GM12864 (cell line): ENCODE data around the gene ZNF662.

ENCODE experiments used
- DNase-seq: peaks from one replicate; pipeline ENCODE4 v3.0.0-alpha.2; 2011; ENCODE audit warnings: low read depth
- H3K4me3 ChIP-seq: 2 replicates; pipeline ENCODE4 v1.5.1; 2011; ENCODE audit warnings: mild to moderate bottlenecking, low read depth, low read length, control low read depth
- CTCF ChIP-seq: IDR thresholded peaks from 2 replicates; pipeline ENCODE4 v1.5.1; 2011; ENCODE audit warnings: low read depth, mild to moderate bottlenecking, moderate library complexity, low read length, control low read depth, inconsistent platforms; ENCODE audit errors: missing control alignments

ZNF662 gene

DNA sequence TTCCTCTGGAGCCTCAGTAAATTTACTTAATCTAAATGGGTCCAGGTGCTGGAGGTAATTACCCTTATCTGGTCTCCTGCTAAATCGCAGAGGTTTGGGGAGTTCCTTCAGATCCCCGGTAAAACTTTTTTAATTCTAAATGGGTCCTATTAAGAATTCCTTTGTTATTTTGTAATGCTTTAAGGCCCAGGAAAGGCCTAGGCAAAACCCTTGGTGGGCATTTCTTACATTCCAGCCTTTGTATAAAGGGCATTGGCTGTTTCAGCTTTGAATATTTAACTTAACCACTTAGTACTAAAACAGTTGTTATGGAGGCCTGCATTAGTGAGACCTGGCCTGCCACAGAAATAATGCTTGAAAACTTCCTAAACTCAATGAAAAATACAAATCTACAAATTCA, 14.9 kb upstream of the ZNF662 start:
- no peak for DNase-seq
- H3K4me3 ChIP-seq, result no peak overlapping the region
- TF ChIP-seq CTCF, result no peak

GRCh38 chr3:42892169-42892568, 13.8 kb upstream of the ZNF662 start:
- TF ChIP-seq CTCF, result no peak
- H3K4me3 ChIP-seq, result no peak overlapping the region
- no peak for DNase-seq

DNA sequence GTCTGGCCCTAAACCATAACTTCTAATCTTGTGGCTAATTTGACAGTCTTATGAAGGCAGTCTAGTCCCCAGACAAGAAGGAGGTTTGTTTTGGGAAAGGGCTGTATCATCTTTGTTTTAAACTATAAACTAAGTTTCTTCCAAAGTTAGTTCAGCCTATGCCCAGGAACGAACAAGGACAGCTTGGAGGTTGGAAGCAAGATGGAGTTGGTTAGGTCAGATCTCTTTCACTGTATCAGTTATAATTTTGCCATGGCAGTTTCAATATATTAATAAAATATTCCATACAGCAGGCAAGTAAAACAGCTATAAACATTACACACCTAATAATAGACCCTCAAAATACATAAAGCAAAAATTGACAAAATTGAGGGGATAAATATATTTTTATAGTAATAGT, 13.1 kb upstream of the ZNF662 start:
- TF ChIP-seq CTCF, result no peak
- H3K4me3 ChIP-seq, result no peak overlapping the region
- no peak for DNase-seq

DNA sequence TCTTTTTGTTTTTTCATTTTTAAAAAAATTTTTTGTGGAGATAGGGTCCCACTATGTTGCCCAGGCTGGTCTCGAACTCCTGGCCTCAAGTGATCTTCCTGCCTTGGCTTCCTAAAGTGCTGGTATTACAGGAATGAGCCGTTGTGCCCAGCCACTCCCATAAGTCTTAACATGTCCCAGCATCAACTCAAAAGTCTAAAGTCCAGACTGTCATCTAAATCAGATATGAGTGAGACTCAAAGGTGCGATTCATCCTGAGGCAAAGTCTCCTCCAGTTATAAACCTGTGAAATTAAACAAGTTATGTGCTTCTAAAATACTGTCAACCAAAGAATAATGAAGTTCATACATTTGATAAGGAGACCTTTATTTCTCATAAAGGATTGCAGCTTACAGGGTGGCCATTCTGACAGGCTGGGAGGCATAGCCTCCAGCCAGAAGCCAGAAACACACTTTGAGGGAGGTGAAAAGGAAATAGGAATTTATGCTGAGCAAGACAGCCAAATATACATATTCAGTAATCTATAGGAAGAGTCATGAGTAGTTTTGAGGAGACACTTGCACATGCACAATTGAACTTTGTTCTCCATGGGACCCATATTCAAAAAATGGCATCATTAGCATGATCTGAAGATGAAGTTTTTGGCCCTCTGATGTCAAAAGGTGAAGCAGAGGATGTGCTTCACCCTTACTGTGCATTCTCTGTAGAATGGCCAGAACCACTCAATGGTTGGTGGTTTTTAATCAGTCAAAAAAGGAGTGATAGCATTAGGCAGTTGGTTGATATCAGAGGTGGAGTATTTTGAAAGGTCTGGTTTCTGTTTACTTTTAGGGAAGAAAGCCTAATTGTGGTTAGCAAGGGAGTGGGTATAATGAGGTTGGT, 11.0 kb upstream of the ZNF662 start:
- no peak for TF ChIP-seq CTCF
- DNase-seq, result no peak
- no peak overlapping the region for H3K4me3 ChIP-seq

- no peak for TF ChIP-seq CTCF
- DNase-seq, result no peak
- no peak overlapping the region for H3K4me3 ChIP-seq
These were observed 10.4 kb upstream of the ZNF662 start for GRCh38 chr3:42895580-42895868.

DNA sequence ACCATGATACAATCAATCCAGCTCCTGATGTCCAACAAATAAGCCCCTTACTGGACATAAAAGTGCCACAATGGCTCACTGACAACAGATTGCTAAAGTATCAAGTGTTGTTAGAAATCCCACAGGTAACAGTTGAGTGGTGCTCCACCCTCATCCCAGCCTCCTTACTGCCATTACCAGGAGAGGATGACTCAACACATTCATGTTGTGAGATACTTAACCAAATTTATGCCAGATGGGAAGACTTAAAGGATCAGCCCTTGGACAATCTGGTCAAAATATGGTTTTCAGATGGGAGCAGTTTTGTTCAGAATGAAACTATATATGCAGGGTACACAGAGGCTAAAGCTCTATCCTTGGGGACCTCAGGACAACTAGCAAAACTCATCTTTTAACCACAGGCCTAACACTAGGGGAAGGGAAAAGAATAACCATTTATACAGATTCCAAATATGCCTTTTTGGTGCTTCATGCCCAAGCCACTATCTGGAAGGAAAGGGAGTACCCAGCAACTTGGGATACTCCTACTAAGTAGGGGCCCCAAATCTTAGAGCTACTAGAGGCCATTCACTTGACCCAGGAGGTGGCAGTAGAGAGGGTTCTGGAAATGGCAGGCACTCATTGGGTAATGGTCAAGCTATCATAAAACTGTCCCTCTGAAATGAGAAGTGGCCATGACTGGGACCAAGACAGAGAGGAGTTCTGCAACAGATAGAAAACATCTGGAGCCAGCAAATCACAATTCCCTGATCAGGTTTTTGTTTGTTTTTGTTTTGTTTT, 6.9 kb upstream of the ZNF662 start:
- DNase-seq, result no peak
- no peak for TF ChIP-seq CTCF
- no peak overlapping the region for H3K4me3 ChIP-seq
